Renal pelvis (tissue), 4 donors: ENCODE results near the gene MMP11. TPM values are rescaled to one million over a fixed set of nuclear protein-coding genes. Genes with fewer than 3 reads are reported as not detected.

Experiments
- DNase-seq: peaks from one replicate; pipeline ENCODE4 v3.0.0-alpha.2; 2013
- polyA plus RNA-seq, 3 donors: library from polyadenylated mRNA; unstranded; fragments of 120-200 nt; gene quantifications; one replicate each; pipeline ENCODE4 v1.2.1, GENCODE V29; 2013; ENCODE audit not compliant: insufficient read length in 3 of 3

MMP11 gene
- polyA plus RNA-seq, 3 donors: 15.3 to 21.9 (median 20.0) TPM

GRCh38 chr22:23754980-23755636 is 17.5 kb upstream of the MMP11 start:
- DNase-seq: no peak

GRCh38 chr22:23755711-23756110 is 16.9 kb upstream of the MMP11 start:
- no peak for DNase-seq

GRCh38 chr22:23756891-23757290 is 15.8 kb upstream of the MMP11 start:
- no peak for DNase-seq

- no peak for DNase-seq
Observed at GRCh38 chr22:23759566-23759965, 13.1 kb upstream of the MMP11 start.

- no peak for DNase-seq
Observed at GRCh38 chr22:23760056-23760455, 12.6 kb upstream of the MMP11 start.

- peak; percentile 43 for DNase-seq
Observed at GRCh38 chr22:23762842-23763578, 9.6 kb upstream of the MMP11 start, which contains the start of gene C22orf15. Gene C22orf15 (plus strand): TSS chr22:23762990. CDS start chr22:23763307, 317 bp downstream.

GRCh38 chr22:23763579-23763945 is 9.1 kb upstream of the MMP11 start:
- no peak for DNase-seq

- DNase-seq: no peak
Observed at GRCh38 chr22:23763954-23764353, 8.7 kb upstream of the MMP11 start.

GRCh38 chr22:23764899-23765881 is 7.5 kb upstream of the MMP11 start:
- DNase-seq: no peak

GRCh38 chr22:23767303-23767672 is 5.4 kb upstream of the MMP11 start:
- DNase-seq: no peak

GRCh38 chr22:23767673-23768548 is 4.7 kb upstream of the MMP11 start, which contains the start of gene CHCHD10:
Gene CHCHD10 (minus strand): TSS chr22:23767972. CDS start chr22:23767874, 98 bp downstream.
- DNase-seq: peak; percentile 85

- DNase-seq: no peak
Observed at GRCh38 chr22:23769321-23769965, 3.2 kb upstream of the MMP11 start.

- no peak for DNase-seq
Observed at GRCh38 chr22:23772315-23772648, 367 bp upstream of the MMP11 start.

GRCh38 chr22:23773483-23774113 is 949 bp downstream of the MMP11 start:
- DNase-seq: no peak

GRCh38 chr22:23774114-23774921 is 1.7 kb downstream of the MMP11 start:
- DNase-seq: no peak

- no peak for DNase-seq
Observed at GRCh38 chr22:23774922-23775436, 2.3 kb downstream of the MMP11 start.

- DNase-seq: no peak
Observed at GRCh38 chr22:23775779-23776375, 3.2 kb downstream of the MMP11 start.

GRCh38 chr22:23777776-23778576 is 5.3 kb downstream of the MMP11 start:
- no peak for DNase-seq
